ENCODE data around the gene SLC16A2.

The SLC16A2 gene

GRCh38 chrX:74421036-74421739, at the start of gene SLC16A2:
Gene SLC16A2, plus strand, starts transcription at chrX:74421493. Its CDS starts 145 bp downstream, at chrX:74421638.
- DNase-seq (ENCODE audit: extremely low spot score, insufficient read length, low read depth) (no peak), FAIRE-seq (no peak)

GRCh38 chrX:74372272-74372671, 49.0 kb upstream of the SLC16A2 start:
- FAIRE-seq (no peak), DNase-seq (ENCODE audit: extremely low spot score, insufficient read length, low read depth) (no peak)

- DNase-seq (ENCODE audit: extremely low spot score, insufficient read length, low read depth) (no peak), FAIRE-seq (peak; percentile 56)
Observed at GRCh38 chrX:74377282-74377681, 44.0 kb upstream of the SLC16A2 start.

- DNase-seq (ENCODE audit: extremely low spot score, insufficient read length, low read depth) (peak; percentile 12), FAIRE-seq (peak; percentile 53)
Observed at GRCh38 chrX:74382613-74383012, 38.7 kb upstream of the SLC16A2 start.

- FAIRE-seq (no peak), DNase-seq (ENCODE audit: extremely low spot score, insufficient read length, low read depth) (no peak)
Observed at GRCh38 chrX:74383611-74384010, 37.7 kb upstream of the SLC16A2 start.

- FAIRE-seq (no peak), DNase-seq (ENCODE audit: extremely low spot score, insufficient read length, low read depth) (no peak)
Observed at GRCh38 chrX:74389016-74389722, 32.1 kb upstream of the SLC16A2 start.

GRCh38 chrX:74395556-74395955, 25.7 kb upstream of the SLC16A2 start:
- FAIRE-seq: no peak
- no peak for DNase-seq (ENCODE audit: extremely low spot score, insufficient read length, low read depth)

- FAIRE-seq (no peak), DNase-seq (ENCODE audit: extremely low spot score, insufficient read length, low read depth) (no peak)
Observed at GRCh38 chrX:74405973-74406489, 15.3 kb upstream of the SLC16A2 start.

- DNase-seq (ENCODE audit: extremely low spot score, insufficient read length, low read depth): no peak
- peak; percentile 5 for FAIRE-seq
Observed at GRCh38 chrX:74408304-74408703, 13.0 kb upstream of the SLC16A2 start.

GRCh38 chrX:74419864-74420195, 1.5 kb upstream of the SLC16A2 start:
- DNase-seq (ENCODE audit: extremely low spot score, insufficient read length, low read depth): no peak
- no peak for FAIRE-seq

- no peak for DNase-seq (ENCODE audit: extremely low spot score, insufficient read length, low read depth)
- FAIRE-seq: no peak
Observed at GRCh38 chrX:74420196-74421035, 877 bp upstream of the SLC16A2 start.

GRCh38 chrX:74421740-74422352, 553 bp downstream of the SLC16A2 start:
- FAIRE-seq (no peak), DNase-seq (ENCODE audit: extremely low spot score, insufficient read length, low read depth) (no peak)

- DNase-seq (ENCODE audit: extremely low spot score, insufficient read length, low read depth) (no peak), FAIRE-seq (no peak)
Observed at GRCh38 chrX:74422576-74423288, 1.4 kb downstream of the SLC16A2 start.

GRCh38 chrX:74423289-74423998, 2.2 kb downstream of the SLC16A2 start:
- FAIRE-seq (no peak), DNase-seq (ENCODE audit: extremely low spot score, insufficient read length, low read depth) (no peak)

- FAIRE-seq (no peak), DNase-seq (ENCODE audit: extremely low spot score, insufficient read length, low read depth) (no peak)
Observed at GRCh38 chrX:74426071-74426470, 4.8 kb downstream of the SLC16A2 start.

- no peak for FAIRE-seq
- no peak for DNase-seq (ENCODE audit: extremely low spot score, insufficient read length, low read depth)
Observed at GRCh38 chrX:74426615-74427014, 5.3 kb downstream of the SLC16A2 start.

GRCh38 chrX:74431797-74432196, 10.5 kb downstream of the SLC16A2 start:
- no peak for FAIRE-seq
- no peak for DNase-seq (ENCODE audit: extremely low spot score, insufficient read length, low read depth)

- FAIRE-seq (no peak), DNase-seq (ENCODE audit: extremely low spot score, insufficient read length, low read depth) (no peak)
Observed at GRCh38 chrX:74434336-74434735, 13.0 kb downstream of the SLC16A2 start.

GRCh38 chrX:74437530-74437929, 16.2 kb downstream of the SLC16A2 start:
- FAIRE-seq (no peak), DNase-seq (ENCODE audit: extremely low spot score, insufficient read length, low read depth) (no peak)
